A673 (cell line): ENCODE data around the gene PTMS. TPM values are rescaled to one million over a fixed set of nuclear protein-coding genes. Genes with fewer than 3 reads are reported as not detected.

Experiments used
- BruUV-seq: library from RNA; stranded (reverse); fragments of 400-500 nt; replicated peaks from 2 replicates; lab custom pipeline; 2021; lab: Mats Ljungman, UMichigan
- CTCF ChIA-PET: fragments of 300-600 bp; sonication (Branson Sonifier 250); formaldehyde crosslinking; loops from one replicate; lab custom pipeline; 2022; ENCODE audit warnings: antibody characterized with exemption; lab: Charles Lee
- POLR2A ChIA-PET: fragments of 300-600 bp; sonication (Branson Sonifier 250); formaldehyde crosslinking; loops from one replicate; lab custom pipeline; 2022; ENCODE audit warnings: antibody characterized with exemption; ENCODE audit not compliant: low non-redundant PET; lab: Charles Lee
- DNase-seq: peaks from one replicate; pipeline ENCODE4 v3.0.0-alpha.2; 2015; ENCODE audit warnings: low spot score
- H3K27ac ChIP-seq: fragments of 200-600 bp; sonication (generic); 2 replicates; pipeline ENCODE4 v1.5.1; 2016; ENCODE audit warnings: mixed run types, low read depth, mild to moderate bottlenecking, mixed read lengths, antibody characterized with exemption, low read length; ENCODE audit not compliant: poor library complexity, severe bottlenecking
- H3K27me3 ChIP-seq: fragments of 200-600 bp; sonication (generic); replicated peaks from 2 replicates; pipeline ENCODE4 v1.6.1; 2017; ENCODE audit warnings: mixed run types, low read depth, mild to moderate bottlenecking, mixed read lengths, antibody characterized with exemption, low read length; ENCODE audit not compliant: insufficient read depth, poor library complexity
- H3K36me3 ChIP-seq: fragments of 200-600 bp; sonication (generic); 2 replicates; pipeline ENCODE4 v1.6.1; 2016; ENCODE audit warnings: mixed run types, mild to moderate bottlenecking, mixed read lengths, antibody characterized with exemption, low read length; ENCODE audit not compliant: insufficient read depth, poor library complexity, severe bottlenecking
- H3K4me1 ChIP-seq: fragments of 200-600 bp; sonication (generic); 2 replicates; pipeline ENCODE4 v1.6.1; 2017; ENCODE audit warnings: mixed run types, mild to moderate bottlenecking, mixed read lengths, antibody characterized with exemption, low read length; ENCODE audit not compliant: insufficient read depth, poor library complexity, severe bottlenecking
- H3K4me3 ChIP-seq: fragments of 200-600 bp; sonication (generic); 2 replicates; pipeline ENCODE4 v1.5.1; 2016; ENCODE audit warnings: low read depth, mixed run types, mild to moderate bottlenecking, mixed read lengths, low read length; ENCODE audit not compliant: poor library complexity, severe bottlenecking
- H3K9me3 ChIP-seq: fragments of 200-600 bp; sonication (generic); 2 replicates; pipeline ENCODE4 v1.6.1; 2016; ENCODE audit warnings: mixed run types, low read depth, mild to moderate bottlenecking, mixed read lengths, antibody characterized with exemption, low read length; ENCODE audit not compliant: poor library complexity, severe bottlenecking
- EZH2 ChIP-seq: fragments of 200-600 bp; sonication (generic); IDR thresholded peaks from 2 replicates; pipeline ENCODE4 v1.6.1; 2017; ENCODE audit warnings: borderline replicate concordance, low read depth, mild to moderate bottlenecking, mixed read lengths, antibody characterized with exemption, low read length; ENCODE audit not compliant: poor library complexity, severe bottlenecking
- intact Hi-C: fragments of 100-400 bp; cut with micrococcal nuclease; formaldehyde crosslinking; loops from one replicate; pipeline ENCODE4 v1.10.0; 2022; ENCODE audit not compliant: unreplicated experiment
- total RNA-seq: library from RNA; stranded (reverse); gene quantifications from 2 replicates; pipeline ENCODE4 v1.2.3, GENCODE V29; 2021
- TF ChIP-seq, protein P1 (sequence below): fragments of 300-800, 200-600 bp; sonication (generic); conservative IDR thresholded peaks from 2 replicates; pipeline ENCODE4 v1.5.1; 2017; ENCODE audit warnings: low read depth, mild to moderate bottlenecking, antibody characterized with exemption, low read length, moderate library complexity, mixed read lengths

Gene PTMS
- total RNA-seq, 1 experiment from 2014 or later, result 620 TPM

DNA sequence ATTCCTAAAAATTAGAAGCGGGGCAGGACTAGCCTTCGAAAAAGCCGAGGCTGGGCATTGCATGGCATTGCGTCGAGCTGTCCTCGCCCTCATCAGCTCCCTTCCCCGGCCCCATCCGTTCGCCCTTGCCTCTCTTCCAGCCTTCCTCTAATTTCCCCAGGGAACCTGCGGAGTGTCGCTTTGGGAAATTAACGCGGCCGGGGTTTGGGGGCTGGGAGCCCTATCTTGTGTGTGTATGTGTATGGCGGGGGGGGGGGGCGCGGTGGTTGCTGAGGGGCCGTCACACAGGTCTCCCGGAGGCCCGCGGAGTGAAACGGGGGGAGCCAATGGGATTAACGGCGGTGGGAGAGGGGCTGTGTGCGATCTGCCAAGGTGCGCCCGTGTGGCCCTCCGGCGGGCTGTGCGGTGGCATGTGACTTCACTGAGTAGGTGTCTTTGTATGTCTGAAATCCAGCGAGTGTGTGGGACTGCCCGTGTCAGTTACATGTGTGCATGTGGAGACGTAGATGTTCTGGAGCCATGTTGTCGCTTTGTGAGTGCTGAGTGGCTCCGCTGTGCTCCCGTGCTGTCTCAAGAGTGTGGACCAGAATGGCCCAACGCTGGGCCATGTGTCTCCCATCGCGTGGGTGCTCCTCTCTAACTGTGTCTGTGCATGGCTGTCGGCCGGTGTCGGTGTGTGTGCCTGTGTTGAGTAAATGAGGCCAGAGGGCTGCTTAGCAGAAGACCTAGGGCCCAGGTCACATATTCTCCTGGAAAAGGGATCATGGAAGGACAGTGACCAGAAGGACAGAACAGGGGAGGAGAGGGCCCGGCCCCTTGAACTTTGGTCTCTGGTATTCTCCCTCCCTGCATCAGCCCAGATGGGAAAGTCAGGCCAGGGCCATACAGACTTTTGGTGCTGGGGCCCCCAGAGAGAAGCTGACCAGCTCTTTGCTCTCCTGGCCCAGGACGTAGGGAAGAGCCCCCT lies 1.5 kb downstream of the PTMS start:
- no peak for TF ChIP-seq EZH2
- TF ChIP-seq, protein P1, sequence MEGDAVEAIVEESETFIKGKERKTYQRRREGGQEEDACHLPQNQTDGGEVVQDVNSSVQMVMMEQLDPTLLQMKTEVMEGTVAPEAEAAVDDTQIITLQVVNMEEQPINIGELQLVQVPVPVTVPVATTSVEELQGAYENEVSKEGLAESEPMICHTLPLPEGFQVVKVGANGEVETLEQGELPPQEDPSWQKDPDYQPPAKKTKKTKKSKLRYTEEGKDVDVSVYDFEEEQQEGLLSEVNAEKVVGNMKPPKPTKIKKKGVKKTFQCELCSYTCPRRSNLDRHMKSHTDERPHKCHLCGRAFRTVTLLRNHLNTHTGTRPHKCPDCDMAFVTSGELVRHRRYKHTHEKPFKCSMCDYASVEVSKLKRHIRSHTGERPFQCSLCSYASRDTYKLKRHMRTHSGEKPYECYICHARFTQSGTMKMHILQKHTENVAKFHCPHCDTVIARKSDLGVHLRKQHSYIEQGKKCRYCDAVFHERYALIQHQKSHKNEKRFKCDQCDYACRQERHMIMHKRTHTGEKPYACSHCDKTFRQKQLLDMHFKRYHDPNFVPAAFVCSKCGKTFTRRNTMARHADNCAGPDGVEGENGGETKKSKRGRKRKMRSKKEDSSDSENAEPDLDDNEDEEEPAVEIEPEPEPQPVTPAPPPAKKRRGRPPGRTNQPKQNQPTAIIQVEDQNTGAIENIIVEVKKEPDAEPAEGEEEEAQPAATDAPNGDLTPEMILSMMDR, result no peak
- H3K4me3 ChIP-seq, result peak overlapping the region; percentile 97
- BruUV-seq, result TSS peak; percentile 30
- POLR2A ChIA-PET, result interaction anchor here (0.5 kb wide), 1 partner anchor 229 kb away, joined by 3 read pairs; no protein-coding TSS in a partner anchor
- H3K36me3 ChIP-seq, result peaks cover 24% of the 10 kb centered on the region
- H3K9me3 ChIP-seq, result no peaks in the 10 kb centered on the region
- H3K4me1 ChIP-seq, result peaks cover 40% of the 10 kb centered on the region
- intact Hi-C loops, result loop anchor here (2.0 to 10.0 kb wide), 3 partner anchors 15 to 197 kb away; partner anchors contain the start of genes MLF2 and P3H3
- peak overlapping the region; percentile 88 for H3K27ac ChIP-seq
- H3K27me3 ChIP-seq, result no peaks in the 10 kb centered on the region
- CTCF ChIA-PET, result interaction anchor here (0.5 to 1.6 kb wide), 5 partner anchors 10 to 341 kb away, joined by 3 to 10 read pairs (median 4); partner anchors contain the start of genes C1RL and ZNF384
- peak; percentile 57 for DNase-seq

DNA sequence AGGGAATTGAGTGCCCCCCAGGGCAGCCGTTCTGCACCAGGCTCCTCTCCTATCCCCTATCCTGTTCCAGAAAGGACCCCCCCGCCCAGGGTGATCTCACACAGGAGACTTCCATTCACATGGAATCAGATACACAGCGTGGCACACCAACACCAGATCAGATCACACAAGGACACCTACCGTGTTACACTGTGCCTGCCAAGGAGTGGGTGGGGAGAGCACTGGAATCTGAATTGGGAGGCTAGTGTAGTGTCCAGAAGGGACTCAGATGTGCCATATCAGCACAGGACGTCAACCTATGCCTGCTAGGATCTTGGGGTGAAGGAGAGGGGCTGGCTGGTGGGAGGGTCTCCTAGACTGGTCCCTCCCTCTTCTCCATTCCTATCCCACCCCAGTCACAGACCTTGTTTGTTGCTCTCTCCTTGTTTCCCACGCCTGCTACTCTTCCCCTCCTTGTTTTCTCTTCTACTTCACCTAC lies 2.3 kb downstream of the PTMS start:
- TF ChIP-seq EZH2, result no peak
- TF ChIP-seq, protein P1, result no peak
- no peaks in the 10 kb centered on the region for H3K9me3 ChIP-seq
- intact Hi-C loops, result loop anchor here (5.0 to 10.0 kb wide), 2 partner anchors 59 to 196 kb away; partner anchors contain the start of gene P3H3
- H3K4me1 ChIP-seq, result peaks cover 38% of the 10 kb centered on the region
- ChIA-PET CTCF (no interaction called here), POLR2A (no interaction called here)
- peak overlapping the region; percentile 97 for H3K4me3 ChIP-seq
- no peaks in the 10 kb centered on the region for H3K27me3 ChIP-seq
- H3K27ac ChIP-seq, result peak overlapping the region; percentile 88
- peak; percentile 33 for DNase-seq
- BruUV-seq, result no TSS peak
- H3K36me3 ChIP-seq, result peaks cover 24% of the 10 kb centered on the region

DNA sequence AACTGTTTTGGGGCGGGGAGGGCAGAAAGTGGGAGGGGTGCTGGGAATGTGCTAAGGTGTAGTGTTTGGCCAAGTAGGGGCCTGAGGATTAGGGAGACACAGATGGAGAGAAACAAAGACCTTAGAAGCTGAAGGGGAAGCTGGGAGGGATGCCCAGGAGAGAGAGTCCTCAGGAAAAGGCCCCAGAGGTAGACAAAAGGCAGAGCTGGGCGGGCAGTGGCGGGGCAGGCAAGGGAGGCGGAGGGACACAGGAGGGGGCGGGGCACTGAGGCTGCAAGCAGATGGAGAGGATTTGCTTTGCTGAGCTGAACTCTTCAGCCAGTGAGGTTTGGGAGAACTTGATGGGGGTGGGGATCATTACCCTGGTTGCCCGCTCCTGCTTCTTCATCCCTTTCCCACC lies 2.8 kb downstream of the PTMS start:
- intact Hi-C loops, result loop anchor here (5.0 to 10.0 kb wide), 2 partner anchors 58 to 196 kb away; partner anchors contain the start of gene P3H3
- POLR2A ChIA-PET, result interaction anchor here (0.7 kb wide), 1 partner anchor 430 kb away, joined by 4 read pairs; no protein-coding TSS in a partner anchor
- DNase-seq, result peak; percentile 55

More for the DNA sequence above, 2.8 kb downstream of the PTMS start:
- Histone ChIP-seq H3K4me3 (peak overlapping the region; percentile 97), H3K27ac (peak overlapping the region; percentile 88), H3K36me3 (peaks cover 24% of the 10 kb centered on the region), H3K9me3 (no peaks in the 10 kb centered on the region), H3K27me3 (no peaks in the 10 kb centered on the region), H3K4me1 (peaks cover 32% of the 10 kb centered on the region)
- BruUV-seq, result no TSS peak
- TF ChIP-seq, protein P1, result no peak
- TF ChIP-seq EZH2, result no peak
- CTCF ChIA-PET, result no interaction called here
